HCT116 (cell line): ENCODE measurements around the gene SZT2. TPM values are rescaled to one million over a fixed set of nuclear protein-coding genes. Genes with fewer than 3 reads are reported as not detected.

ENCODE experiments used
- ATAC-seq: fragments of 200-7000 bp; cut with Tn5 transposase; 2 replicates; pipeline ENCODE4 v1.9.1; 2020; ENCODE audit warnings: mild to moderate bottlenecking, moderate library complexity
- BruUV-seq: library from RNA; stranded (reverse); fragments of 400-500 nt; replicated peaks from 2 replicates; lab custom pipeline; 2021; lab: Mats Ljungman, UMichigan
- CTCF ChIA-PET: fragments of 300-600 bp; sonication (Branson Sonifier 250); formaldehyde crosslinking; loops from one replicate; lab custom pipeline; 2021; ENCODE audit warnings: antibody characterized with exemption; lab: Charles Lee
- POLR2A ChIA-PET: fragments of 300-600, 350-600 bp; sonication (Branson Sonifier 250); formaldehyde crosslinking; loops from one replicate; lab custom pipeline; 2021; ENCODE audit warnings: antibody characterized with exemption; lab: Charles Lee
- RAD21 ChIA-PET, 2 experiments: fragments of 300-600 bp; sonication (Branson Sonifier 250); formaldehyde crosslinking; loops; one replicate each; lab custom pipeline; 2023; ENCODE audit warnings: low total read pairs in 2 of 2; ENCODE audit not compliant: uncharacterized antibody in 2 of 2, unreplicated experiment in 2 of 2, low non-redundant PET in 1 of 2; lab: Charles Lee
- DNase-seq: peaks from one replicate; pipeline ENCODE4 v3.0.0-alpha.2; 2010; ENCODE audit warnings: low read depth, low spot score
- H2AFZ ChIP-seq: fragments of 200-600 bp; shearing (Covaris generic), sonication (generic); 2 replicates; pipeline ENCODE4 v1.6.1; 2017; ENCODE audit warnings: low read depth, mixed run types, mixed read lengths, antibody characterized with exemption, low read length; ENCODE audit not compliant: poor library complexity, severe bottlenecking
- H3K27ac ChIP-seq: 2 replicates; pipeline ENCODE4 v1.5.1; 2012; ENCODE audit warnings: low read depth, low read length
- H3K27me3 ChIP-seq: fragments of 200-600 bp; sonication (generic); 2 replicates; pipeline ENCODE4 v1.6.1; 2016; ENCODE audit warnings: mixed run types, low read length, mixed read lengths; ENCODE audit not compliant: insufficient read depth
- H3K36me3 ChIP-seq, 2 experiments: fragments of 200-500 bp in 1 of 2; fragments of 200-600 bp in 1 of 2; sonication (Bioruptor generic) in 1 of 2; sonication (generic) in 1 of 2; 2 replicates each; pipeline versions ENCODE4 v1.5.1 to v1.6.1; 2014 to 2016; ENCODE audit warnings: low read length in 2 of 2, inconsistent platforms in 1 of 2, mixed read lengths in 1 of 2, mixed run types in 1 of 2; ENCODE audit not compliant: insufficient read depth in 2 of 2, control insufficient read depth in 1 of 2
- H3K4me1 ChIP-seq, 2 experiments: fragments of 200-600 bp in 1 of 2; sonication (generic) in 1 of 2; 2 replicates each; pipeline versions ENCODE4 v1.5.1 to v1.6.1; 2012 to 2017; ENCODE audit warnings: low read length in 2 of 2, inconsistent platforms in 1 of 2, mild to moderate bottlenecking in 1 of 2, mixed read lengths in 1 of 2, mixed run types in 1 of 2, moderate library complexity in 1 of 2; ENCODE audit not compliant: insufficient read depth in 2 of 2, control insufficient read depth in 1 of 2
- H3K4me2 ChIP-seq: fragments of 200-600 bp; sonication (generic); 2 replicates; pipeline ENCODE4 v1.6.1; 2017; ENCODE audit warnings: mixed run types, low read length, mixed read lengths
- H3K4me3 ChIP-seq, 2 experiments: fragments of 200-600 bp in 1 of 2; sonication (generic) in 1 of 2; replicated peaks in 1 of 2; 2 replicates each; pipeline ENCODE4 v1.5.1; 2011 to 2016; ENCODE audit warnings: low read length in 2 of 2, control low read depth in 1 of 2, low read depth in 1 of 2, mild to moderate bottlenecking in 1 of 2, mixed read lengths in 1 of 2, mixed run types in 1 of 2
- H3K79me2 ChIP-seq: fragments of 200-600 bp; sonication (generic); 2 replicates; pipeline ENCODE4 v1.6.1; 2017; ENCODE audit warnings: mild to moderate bottlenecking, mixed run types, low read length, moderate library complexity, mixed read lengths; ENCODE audit not compliant: insufficient read depth
- H3K9ac ChIP-seq: fragments of 200-600 bp; sonication (generic); 2 replicates; pipeline ENCODE4 v1.6.1; 2016; ENCODE audit warnings: low read length, mixed read lengths
- H3K9me2 ChIP-seq: fragments of 200-600 bp; sonication (generic), shearing (Covaris generic); 2 replicates; pipeline ENCODE4 v1.6.1; 2017; ENCODE audit warnings: mixed run types, mild to moderate bottlenecking, moderate library complexity; ENCODE audit not compliant: insufficient read depth
- H3K9me3 ChIP-seq, 2 experiments: fragments of 200-500 bp in 1 of 2; fragments of 200-600 bp in 1 of 2; sonication (Bioruptor generic) in 1 of 2; sonication (generic) in 1 of 2; 2 replicates each; pipeline ENCODE4 v1.6.1; 2014 to 2017; ENCODE audit warnings: low read length in 2 of 2, mixed read lengths in 2 of 2, inconsistent platforms in 1 of 2, low read depth in 1 of 2, mild to moderate bottlenecking in 1 of 2, mixed run types in 1 of 2, moderate library complexity in 1 of 2; ENCODE audit not compliant: control insufficient read depth in 1 of 2, insufficient read depth in 1 of 2
- H4K20me1 ChIP-seq: fragments of 200-600 bp; sonication (generic), shearing (Covaris generic); 2 replicates; pipeline ENCODE4 v1.6.1; 2017; ENCODE audit warnings: mixed run types, mild to moderate bottlenecking, moderate library complexity; ENCODE audit not compliant: insufficient read depth
- CBX3 ChIP-seq: IDR thresholded peaks from 2 replicates; pipeline ENCODE4 v1.6.1; 2012; ENCODE audit warnings: low read depth
- CEBPB ChIP-seq: IDR thresholded peaks from 2 replicates; pipeline ENCODE4 v1.6.1; 2012; ENCODE audit warnings: low read depth
- ELF1 ChIP-seq: IDR thresholded peaks from 2 replicates; pipeline ENCODE4 v1.6.1; 2012; ENCODE audit warnings: low read depth, borderline replicate concordance
- EZH2 ChIP-seq: fragments of 200-600 bp; sonication (generic); IDR thresholded peaks from 2 replicates; pipeline ENCODE4 v1.6.1; 2017; ENCODE audit warnings: antibody characterized with exemption, mixed run types
- JUND ChIP-seq: IDR thresholded peaks from 2 replicates; pipeline ENCODE4 v1.6.1; 2012
- REST ChIP-seq: IDR thresholded peaks from 2 replicates; pipeline ENCODE4 v1.6.1; 2012; ENCODE audit warnings: low read depth
- SIN3A ChIP-seq: IDR thresholded peaks from 2 replicates; pipeline ENCODE4 v1.6.1; 2012; ENCODE audit warnings: low read depth
- SP1 ChIP-seq: IDR thresholded peaks from 2 replicates; pipeline ENCODE4 v1.6.1; 2012; ENCODE audit warnings: low read depth
- TCF7L2 ChIP-seq: IDR thresholded peaks from 2 replicates; pipeline ENCODE4 v1.7.0; 2011; ENCODE audit warnings: borderline replicate concordance, inconsistent platforms; ENCODE audit not compliant: insufficient read depth, insufficient read length; ENCODE audit errors: extremely low read depth
- YY1 ChIP-seq: IDR thresholded peaks from 2 replicates; pipeline ENCODE4 v1.6.1; 2011; ENCODE audit warnings: low read length, low read depth, moderate library complexity, mild to moderate bottlenecking; ENCODE audit not compliant: insufficient replicate concordance; ENCODE audit errors: extremely low read depth
- ZFX ChIP-seq: fragments of 450-650 bp; IDR thresholded peaks from 2 replicates; pipeline ENCODE4 v1.6.1; 2017
- intact Hi-C: fragments of 100-400 bp; cut with micrococcal nuclease; formaldehyde crosslinking; loops from 2 replicates; pipeline ENCODE4 v1.10.0; 2022
- total RNA-seq: library from RNA; stranded (reverse); gene quantifications from one replicate; pipeline ENCODE4 v1.2.1, GENCODE V29; 2021; ENCODE audit not compliant: unreplicated experiment
- TF ChIP-seq, protein P1 (sequence below): IDR thresholded peaks from 2 replicates; pipeline ENCODE4 v1.6.1; 2011; ENCODE audit warnings: mild to moderate bottlenecking, low read length, moderate library complexity; ENCODE audit not compliant: insufficient replicate concordance; ENCODE audit errors: extremely low read depth

Gene SZT2
- total RNA-seq, 1 experiment from 2014 or later = 43.0 TPM

DNA sequence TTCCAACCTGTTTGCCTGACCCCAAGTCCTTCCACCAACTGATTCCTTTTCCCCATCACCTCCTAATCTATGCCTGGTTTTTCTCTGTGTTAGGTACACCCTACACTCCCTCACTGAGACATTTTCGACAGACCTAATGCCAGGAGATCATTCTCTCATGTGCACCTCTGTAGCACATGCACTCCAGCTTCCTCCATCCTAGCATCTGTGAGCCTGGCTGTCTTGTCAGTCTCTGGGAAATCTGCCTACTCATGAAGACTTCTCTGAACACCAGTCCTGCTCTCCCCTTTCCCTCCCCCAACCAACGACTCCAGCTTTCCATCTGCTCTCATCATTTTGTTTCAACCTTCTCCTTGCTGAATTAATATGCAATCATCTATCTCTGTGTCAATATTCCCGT lies 1.1 kb upstream of the SZT2 start:
- CTCF ChIA-PET = no interaction called here
- Histone ChIP-seq H3K36me3 (peaks cover 22 to 37% of the 10 kb centered on the region in 2 experiments), H3K27ac (no peak overlapping the region), H3K4me3 (peak overlapping the region; percentile 84 to 97), H3K4me1 (peaks cover 3 to 16% of the 10 kb centered on the region in 2 experiments; a peak in 3 of 4 replicates), H3K79me2 (peaks cover 36% of the 10 kb centered on the region), H3K9me3 (no peaks in the 10 kb centered on the region), H3K9me2 (no peaks in the 10 kb centered on the region), H3K4me2 (peak overlapping the region; percentile 80), H4K20me1 (no peaks in the 10 kb centered on the region), H3K27me3 (no peaks in the 10 kb centered on the region), H3K9ac (peak overlapping the region; percentile 73), H2AFZ (no peak overlapping the region)
- RAD21 ChIA-PET = no interaction called here
- TF ChIP-seq ZFX = no peak
- TF ChIP-seq SIN3A = no peak
- TF ChIP-seq SP1 = no peak
- TF ChIP-seq EZH2 = no peak
- TF ChIP-seq TCF7L2 = no peak
- no peak for TF ChIP-seq ELF1
- no peak for TF ChIP-seq REST
- TF ChIP-seq, protein P1, sequence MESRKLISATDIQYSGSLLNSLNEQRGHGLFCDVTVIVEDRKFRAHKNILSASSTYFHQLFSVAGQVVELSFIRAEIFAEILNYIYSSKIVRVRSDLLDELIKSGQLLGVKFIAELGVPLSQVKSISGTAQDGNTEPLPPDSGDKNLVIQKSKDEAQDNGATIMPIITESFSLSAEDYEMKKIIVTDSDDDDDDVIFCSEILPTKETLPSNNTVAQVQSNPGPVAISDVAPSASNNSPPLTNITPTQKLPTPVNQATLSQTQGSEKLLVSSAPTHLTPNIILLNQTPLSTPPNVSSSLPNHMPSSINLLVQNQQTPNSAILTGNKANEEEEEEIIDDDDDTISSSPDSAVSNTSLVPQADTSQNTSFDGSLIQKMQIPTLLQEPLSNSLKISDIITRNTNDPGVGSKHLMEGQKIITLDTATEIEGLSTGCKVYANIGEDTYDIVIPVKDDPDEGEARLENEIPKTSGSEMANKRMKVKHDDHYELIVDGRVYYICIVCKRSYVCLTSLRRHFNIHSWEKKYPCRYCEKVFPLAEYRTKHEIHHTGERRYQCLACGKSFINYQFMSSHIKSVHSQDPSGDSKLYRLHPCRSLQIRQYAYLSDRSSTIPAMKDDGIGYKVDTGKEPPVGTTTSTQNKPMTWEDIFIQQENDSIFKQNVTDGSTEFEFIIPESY = no peak
- no peak for TF ChIP-seq JUND
- TF ChIP-seq CEBPB = no peak
- TF ChIP-seq YY1 = no peak
- no peak for TF ChIP-seq CBX3
- intact Hi-C loops = no loop called here
- POLR2A ChIA-PET = interaction anchor here (0.8 to 0.9 kb wide), 2 partner anchors 11 to 103 kb away, joined by 3 read pairs; partner anchors contain the start of gene C1orf210
- ATAC-seq (no peak), DNase-seq (no peak)
- BruUV-seq = no TSS peak
